Karpas-422 (cell line): ENCODE measurements around the gene PIK3IP1. TPM values are rescaled to one million over a fixed set of nuclear protein-coding genes. Genes with fewer than 3 reads are reported as not detected.
"Not testable (repeated sequence)": the region's sequence is repeated elsewhere in the genome, so short reads cannot be mapped to it uniquely, and the experiment has no call there.

ENCODE experiments used
- DNase-seq: peaks from one replicate; pipeline ENCODE4 v3.0.0-alpha.2; 2015
- H2AFZ ChIP-seq: fragments of 200-600 bp; sonication (generic); 2 replicates; pipeline ENCODE4 v1.6.1; 2014; ENCODE audit warnings: antibody characterized with exemption, low read length, mixed read lengths
- H3K27ac ChIP-seq: fragments of 200-600 bp; sonication (generic); 2 replicates; pipeline ENCODE4 v1.5.1; 2014; ENCODE audit warnings: mild to moderate bottlenecking, low read length, moderate library complexity
- H3K27me3 ChIP-seq: fragments of 200-600 bp; sonication (generic); 2 replicates; pipeline ENCODE4 v1.6.1; 2014; ENCODE audit warnings: low read length, mixed read lengths
- H3K36me3 ChIP-seq: fragments of 200-600 bp; sonication (generic); 2 replicates; pipeline ENCODE4 v1.6.1; 2014; ENCODE audit warnings: low read length, mixed read lengths; ENCODE audit not compliant: insufficient read depth
- H3K4me1 ChIP-seq: fragments of 200-600 bp; sonication (generic); 2 replicates; pipeline ENCODE4 v1.6.1; 2014; ENCODE audit warnings: mild to moderate bottlenecking, low read length, mixed read lengths
- H3K4me2 ChIP-seq: fragments of 200-600 bp; sonication (generic); 2 replicates; pipeline ENCODE4 v1.6.1; 2014; ENCODE audit warnings: low read length, low read depth, mild to moderate bottlenecking; ENCODE audit not compliant: poor library complexity, severe bottlenecking
- H3K4me3 ChIP-seq: fragments of 200-600 bp; sonication (generic); 2 replicates; pipeline ENCODE4 v1.5.1; 2014; ENCODE audit warnings: mild to moderate bottlenecking, antibody characterized with exemption, low read length, mixed read lengths
- H3K79me2 ChIP-seq: fragments of 200-600 bp; sonication (generic); 2 replicates; pipeline ENCODE4 v1.6.1; 2014; ENCODE audit warnings: mild to moderate bottlenecking, low read length, mixed read lengths
- H3K9ac ChIP-seq: fragments of 200-600 bp; sonication (generic); 2 replicates; pipeline ENCODE4 v1.6.0; 2014; ENCODE audit warnings: low read length
- H3K9me2 ChIP-seq: fragments of 200-600 bp; sonication (generic), shearing (Covaris generic); replicated peaks from 2 replicates; pipeline ENCODE4 v1.6.0; 2014; ENCODE audit warnings: mild to moderate bottlenecking, low read length, moderate library complexity; ENCODE audit not compliant: insufficient read depth
- H3K9me3 ChIP-seq: fragments of 300-700, 200-600 bp; sonication (generic); 2 replicates; pipeline ENCODE4 v1.6.1; 2014; ENCODE audit warnings: low read length, mixed read lengths
- H4K20me1 ChIP-seq: fragments of 200-600 bp; sonication (generic); 2 replicates; pipeline ENCODE4 v1.6.1; 2014; ENCODE audit warnings: mild to moderate bottlenecking, antibody characterized with exemption, low read length, low read depth; ENCODE audit not compliant: insufficient read depth
- total RNA-seq: library from RNA; depleted of rRNA; stranded (reverse); fragments of >200 nt; shearing (Covaris generic); gene quantifications from 2 replicates; pipeline ENCODE4 v1.2.3, GENCODE V29; 2014; ENCODE audit warnings: low replicate concordance

The PIK3IP1 gene
- total RNA-seq, 1 experiment from 2014 or later, result 17.9 TPM

- not testable (repeated sequence) for H3K27me3 ChIP-seq, H3K9me3 ChIP-seq, H3K36me3 ChIP-seq, H3K4me3 ChIP-seq, H4K20me1 ChIP-seq, H3K27ac ChIP-seq, H2AFZ ChIP-seq, DNase-seq, H3K9me2 ChIP-seq, H3K4me2 ChIP-seq, H3K9ac ChIP-seq
- H3K79me2 ChIP-seq, result peaks cover 85% of the 10 kb centered on the region
- peaks cover 43% of the 10 kb centered on the region for H3K4me1 ChIP-seq
Measured at GRCh38 chr22:31245998-31246397, 46.3 kb downstream of the PIK3IP1 start.

GRCh38 chr22:31244943-31245451 lies 47.3 kb downstream of the PIK3IP1 start:
- H3K27me3 ChIP-seq, result no peaks in the 10 kb centered on the region

GRCh38 chr22:31244046-31244942 lies 48.0 kb downstream of the PIK3IP1 start:
- Histone ChIP-seq H3K27ac (peak overlapping the region; percentile 47), H3K27me3 (no peaks in the 10 kb centered on the region), H3K9me2 (no peaks in the 10 kb centered on the region), H2AFZ (no peak overlapping the region), H3K4me3 (no peak overlapping the region), H3K4me1 (peaks cover 43% of the 10 kb centered on the region), H3K36me3 (no peaks in the 10 kb centered on the region; the same call in 1 of the 2 replicates), H3K79me2 (peaks cover 85% of the 10 kb centered on the region), H3K9me3 (no peaks in the 10 kb centered on the region), H4K20me1 (no peaks in the 10 kb centered on the region), H3K4me2 (peak overlapping the region; percentile 42), H3K9ac (peak overlapping the region; percentile 26; the same call in 1 of the 2 replicates)
- no peak for DNase-seq

More at GRCh38 chr22:31244943-31245451, 47.3 kb downstream of the PIK3IP1 start:
- H3K4me1 ChIP-seq, result peaks cover 43% of the 10 kb centered on the region
- 0 out of 2 replicates have a peak, but pooled peaks cover 2% of the 10 kb centered on the region for H4K20me1 ChIP-seq
- no peak overlapping the region for H2AFZ ChIP-seq
- no peak for DNase-seq
- H3K27ac ChIP-seq, result 0 out of 2 replicates have a peak overlapping the region, but pooled peaks have one; percentile 47
- no peaks in the 10 kb centered on the region; the same call in 1 of the 2 replicates for H3K36me3 ChIP-seq
- H3K9me3 ChIP-seq, result no peaks in the 10 kb centered on the region
- no peak overlapping the region for H3K4me3 ChIP-seq
- H3K4me2 ChIP-seq, result no peak overlapping the region
- no peaks in the 10 kb centered on the region for H3K9me2 ChIP-seq
- peaks cover 83% of the 10 kb centered on the region for H3K79me2 ChIP-seq
- no peak overlapping the region for H3K9ac ChIP-seq

GRCh38 chr22:31243339-31244045 lies 48.8 kb downstream of the PIK3IP1 start:
- peak overlapping the region; percentile 26; the same call in 1 of the 2 replicates for H3K9ac ChIP-seq

GRCh38 chr22:31241936-31242335 lies 50.4 kb downstream of the PIK3IP1 start:
- Histone ChIP-seq H3K27me3 (no peaks in the 10 kb centered on the region), H3K9me2 (no peaks in the 10 kb centered on the region), H3K9me3 (no peaks in the 10 kb centered on the region), H3K4me1 (peaks cover 31% of the 10 kb centered on the region), H2AFZ (no peak overlapping the region), H3K36me3 (no peaks in the 10 kb centered on the region; the same call in 1 of the 2 replicates), H3K79me2 (peaks cover 76% of the 10 kb centered on the region), H4K20me1 (no peaks in the 10 kb centered on the region), H3K4me2 (no peak overlapping the region), H3K27ac (no peak overlapping the region), H3K4me3 (no peak overlapping the region), H3K9ac (no peak overlapping the region)
- no peak for DNase-seq

More at GRCh38 chr22:31243339-31244045, 48.8 kb downstream of the PIK3IP1 start:
- Histone ChIP-seq H3K9me3 (no peaks in the 10 kb centered on the region), H3K27ac (peak overlapping the region; percentile 47), H3K4me3 (no peak overlapping the region), H3K4me2 (peak overlapping the region; percentile 42), H3K27me3 (no peaks in the 10 kb centered on the region), H2AFZ (no peak overlapping the region), H3K79me2 (peaks cover 85% of the 10 kb centered on the region), H3K36me3 (no peaks in the 10 kb centered on the region; the same call in 1 of the 2 replicates), H3K9me2 (no peaks in the 10 kb centered on the region), H4K20me1 (no peaks in the 10 kb centered on the region), H3K4me1 (peaks cover 43% of the 10 kb centered on the region)
- DNase-seq, result no peak

- no peaks in the 10 kb centered on the region for H3K27me3 ChIP-seq
- DNase-seq, result no peak
- no peak overlapping the region for H3K4me2 ChIP-seq
- no peak overlapping the region for H3K9ac ChIP-seq
- H3K36me3 ChIP-seq, result no peaks in the 10 kb centered on the region; the same call in 1 of the 2 replicates
- no peak overlapping the region for H3K4me3 ChIP-seq
- H3K9me2 ChIP-seq, result no peaks in the 10 kb centered on the region
- no peak overlapping the region for H3K27ac ChIP-seq
- H3K9me3 ChIP-seq, result no peaks in the 10 kb centered on the region
- peaks cover 31% of the 10 kb centered on the region for H3K4me1 ChIP-seq
- H4K20me1 ChIP-seq, result no peaks in the 10 kb centered on the region
- no peak overlapping the region for H2AFZ ChIP-seq
- H3K79me2 ChIP-seq, result peaks cover 71% of the 10 kb centered on the region
Measured at GRCh38 chr22:31241200-31241599, 51.1 kb downstream of the PIK3IP1 start.

- no peaks in the 10 kb centered on the region; the same call in 1 of the 2 replicates for H3K36me3 ChIP-seq
- no peaks in the 10 kb centered on the region for H3K27me3 ChIP-seq
- DNase-seq, result no peak
- no peaks in the 10 kb centered on the region for H4K20me1 ChIP-seq
- H3K79me2 ChIP-seq, result peaks cover 77% of the 10 kb centered on the region
- H3K4me1 ChIP-seq, result peaks cover 29% of the 10 kb centered on the region
- no peak overlapping the region for H3K4me2 ChIP-seq
- no peaks in the 10 kb centered on the region for H3K9me3 ChIP-seq
- H3K9ac ChIP-seq, result no peak overlapping the region
- H3K9me2 ChIP-seq, result no peaks in the 10 kb centered on the region
- H3K4me3 ChIP-seq, result no peak overlapping the region
- no peak overlapping the region for H3K27ac ChIP-seq
- no peak overlapping the region for H2AFZ ChIP-seq
Measured at GRCh38 chr22:31239771-31240370, 52.4 kb downstream of the PIK3IP1 start.
